ENCODE measurements around the gene CMTM3.
"Not testable (repeated sequence)": the region's sequence is repeated elsewhere in the genome, so short reads cannot be mapped to it uniquely, and the experiment has no call there.

The CMTM3 gene

GRCh38 chr16:66609139-66609510, 4.6 kb downstream of the CMTM3 start:
- no peak for DNase-seq (ENCODE audit: low spot score)

- no peak for DNase-seq (ENCODE audit: low spot score)
Observed at GRCh38 chr16:66610111-66610820, 5.8 kb downstream of the CMTM3 start.

DNA sequence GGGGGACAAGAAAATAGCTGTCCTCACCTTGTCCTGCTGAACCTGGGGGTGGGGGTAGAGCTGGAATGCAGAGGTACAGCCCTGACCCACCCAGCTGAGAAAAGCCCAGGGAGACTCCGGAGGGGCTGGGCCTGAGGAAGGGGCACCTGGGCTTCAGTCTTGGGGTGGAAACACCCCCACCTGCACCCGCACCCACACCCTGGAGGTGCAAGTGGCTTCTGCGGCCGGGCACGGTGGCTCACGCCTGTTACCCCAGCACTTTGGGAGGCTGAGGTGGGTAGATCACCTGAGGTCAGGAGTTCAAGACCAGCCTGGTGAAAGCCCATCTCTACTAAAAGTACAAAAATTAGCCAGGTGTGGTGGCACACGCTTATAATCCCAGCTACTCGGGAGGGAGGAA, 7.4 kb downstream of the CMTM3 start:
- not testable (repeated sequence) for DNase-seq (ENCODE audit: low spot score)

DNA sequence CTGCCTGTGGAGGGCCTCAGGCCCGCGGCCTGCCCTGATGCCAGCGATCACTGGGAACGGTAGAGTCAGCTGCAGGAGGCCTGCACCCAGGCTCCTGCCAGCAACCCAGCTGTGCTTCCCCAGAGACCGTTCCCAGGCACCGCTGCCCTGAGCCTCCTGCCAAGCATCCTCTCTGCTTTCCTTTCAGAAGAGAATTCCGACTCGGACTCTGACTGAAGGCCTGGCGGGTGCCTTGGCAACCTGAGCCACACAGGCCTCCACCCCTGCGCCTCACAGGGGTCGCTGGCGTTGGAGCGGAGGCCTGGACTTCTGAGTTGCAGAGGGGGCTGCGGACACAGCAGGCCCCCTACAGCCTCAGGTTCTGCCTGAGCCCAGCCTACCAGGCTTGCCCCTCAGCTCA, 7.9 kb downstream of the CMTM3 start:
- DNase-seq (ENCODE audit: low spot score), result no peak

DNA sequence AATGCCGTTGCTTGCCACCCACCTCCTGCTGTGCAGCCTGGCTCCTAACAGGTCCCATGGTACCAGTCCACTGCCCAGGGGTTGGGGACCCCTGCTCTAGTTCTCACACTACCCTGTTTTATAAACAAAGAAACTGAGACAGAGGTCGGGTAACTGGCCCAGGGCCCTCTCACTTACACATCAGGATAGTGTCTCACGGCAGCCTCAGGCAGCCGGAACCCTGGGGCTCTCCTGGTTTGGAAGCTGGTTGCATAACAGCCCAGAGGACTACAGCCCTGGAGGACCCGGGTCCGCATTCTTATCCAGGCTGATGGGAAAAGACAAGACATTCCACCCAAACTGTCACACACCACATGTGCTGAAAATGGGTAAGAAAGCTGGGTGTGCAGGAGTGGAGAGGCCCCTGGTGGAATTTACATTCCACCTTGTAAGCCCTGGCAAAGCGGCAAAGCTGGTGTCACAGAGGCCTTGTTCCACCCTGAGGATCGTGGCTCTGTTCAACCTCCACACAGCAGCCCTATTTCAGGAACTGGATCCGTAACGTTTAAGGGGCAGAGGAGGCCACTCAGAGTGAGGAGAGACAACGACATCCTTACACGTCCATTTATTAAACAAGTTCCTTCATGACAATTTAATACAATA, 9.8 kb downstream of the CMTM3 start:
- no peak for DNase-seq (ENCODE audit: low spot score)

DNA sequence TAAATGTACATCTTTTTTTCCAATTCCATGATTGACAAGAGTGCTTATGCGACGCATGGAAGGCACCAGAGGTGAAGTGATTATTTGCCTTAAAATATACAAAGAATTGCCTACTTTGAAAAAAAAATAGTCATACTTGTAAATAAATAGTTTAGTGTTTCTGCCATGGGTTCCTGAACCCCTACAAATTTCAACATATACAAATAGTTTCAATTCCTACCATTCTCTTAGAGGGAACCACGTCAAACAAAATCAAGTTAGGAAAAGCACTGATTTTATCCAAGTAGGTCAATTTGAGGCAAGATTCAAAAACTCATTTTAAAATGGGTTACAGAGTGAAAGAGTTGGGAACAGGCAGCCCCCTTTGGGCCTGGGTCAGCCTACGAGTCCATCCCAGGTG, 11.7 kb downstream of the CMTM3 start:
- no peak for DNase-seq (ENCODE audit: low spot score)

DNA sequence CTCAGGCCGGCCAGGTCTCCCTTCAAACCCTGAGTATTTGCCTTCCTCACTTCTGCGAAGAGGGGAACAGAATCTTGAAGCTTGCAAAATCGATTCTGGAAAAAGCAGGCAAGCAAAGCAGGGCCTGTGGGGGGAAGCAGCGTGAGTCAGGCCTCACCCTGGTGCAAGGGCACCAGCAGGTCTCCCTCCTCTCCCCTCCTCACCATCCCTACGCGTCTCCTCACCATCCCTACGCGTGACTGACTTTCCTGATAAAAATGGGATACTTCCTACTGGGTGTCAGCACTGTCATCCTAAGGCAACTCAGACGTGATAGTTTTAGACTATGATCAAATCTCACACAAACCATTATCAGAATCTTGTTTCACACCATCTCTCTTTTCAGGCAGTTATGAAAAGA, 12.1 kb downstream of the CMTM3 start:
- DNase-seq (ENCODE audit: low spot score), result no peak

DNA sequence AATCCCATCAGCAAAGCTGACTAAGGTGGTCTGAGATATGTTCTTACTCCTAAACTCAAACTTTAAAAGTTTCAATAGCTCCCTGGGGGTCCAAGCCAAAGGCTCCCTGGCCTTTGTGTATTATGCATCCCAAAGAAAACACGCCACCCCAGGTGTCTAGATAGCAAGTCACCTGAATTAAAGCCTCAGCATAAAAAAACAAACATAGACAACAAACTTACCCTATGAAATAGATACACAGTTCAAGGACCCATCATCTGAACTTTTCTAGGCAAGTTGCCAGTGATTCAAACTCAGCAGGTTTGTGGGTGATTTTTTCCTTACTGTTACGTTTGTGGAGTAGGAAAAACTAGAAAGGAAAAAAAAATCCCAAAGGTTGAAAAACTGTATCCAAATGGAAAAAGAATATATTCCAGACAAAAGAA, 12.5 kb downstream of the CMTM3 start:
- no peak for DNase-seq (ENCODE audit: low spot score)

- no peak for DNase-seq (ENCODE audit: low spot score)
Observed at GRCh38 chr16:66617728-66618127, 13.2 kb downstream of the CMTM3 start.

GRCh38 chr16:66618588-66619375, 14.3 kb downstream of the CMTM3 start:
- no peak for DNase-seq (ENCODE audit: low spot score)

- DNase-seq (ENCODE audit: low spot score), result no peak
Observed at GRCh38 chr16:66619534-66620428, 15.3 kb downstream of the CMTM3 start.

- no peak for DNase-seq (ENCODE audit: low spot score)
Observed at GRCh38 chr16:66620429-66620795, 15.9 kb downstream of the CMTM3 start.

DNA sequence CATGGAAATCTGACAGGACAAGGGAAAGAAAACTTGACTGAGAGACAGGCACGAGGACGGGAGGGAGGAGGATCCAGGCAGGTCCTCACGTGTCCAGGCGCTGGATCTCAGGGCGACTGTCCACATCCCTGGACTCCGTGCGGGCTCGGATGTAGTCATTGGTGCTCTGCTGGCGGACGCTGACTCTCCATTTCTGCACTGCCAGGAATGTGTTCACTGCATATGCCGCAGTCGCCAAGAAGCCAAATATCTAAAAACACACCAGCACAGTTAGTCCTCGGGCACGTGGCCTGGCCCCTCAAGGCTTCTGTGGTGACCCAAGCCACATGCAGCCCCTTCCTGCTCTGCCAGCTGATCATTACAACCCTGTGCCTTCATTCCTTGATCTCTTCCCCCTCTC, 17.5 kb downstream of the CMTM3 start:
- no peak for DNase-seq (ENCODE audit: low spot score)

- DNase-seq (ENCODE audit: low spot score), result no peak
Observed at GRCh38 chr16:66622863-66623262, 18.4 kb downstream of the CMTM3 start.

DNA sequence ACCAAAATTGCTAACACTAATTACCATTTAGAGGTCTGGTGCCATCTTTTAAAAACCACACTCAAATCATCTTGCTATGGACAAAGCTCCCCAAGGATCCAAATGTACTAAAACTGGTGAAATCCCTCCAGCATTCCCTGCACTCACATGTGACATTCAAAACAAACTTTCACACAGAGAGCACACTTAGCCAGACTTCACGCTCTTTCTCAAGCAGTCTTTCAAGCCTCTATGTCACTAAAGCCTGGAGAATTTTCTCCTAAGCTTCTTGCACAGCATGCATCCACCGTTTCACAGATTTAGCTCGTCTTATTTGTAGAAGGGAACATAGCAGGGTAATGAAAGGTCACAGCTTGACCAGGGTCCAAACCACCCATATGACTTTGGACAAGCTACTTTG, 19.3 kb downstream of the CMTM3 start:
- no peak for DNase-seq (ENCODE audit: low spot score)

GRCh38 chr16:66627611-66628378, 23.3 kb downstream of the CMTM3 start:
- DNase-seq (ENCODE audit: low spot score), result not testable (repeated sequence)

DNA sequence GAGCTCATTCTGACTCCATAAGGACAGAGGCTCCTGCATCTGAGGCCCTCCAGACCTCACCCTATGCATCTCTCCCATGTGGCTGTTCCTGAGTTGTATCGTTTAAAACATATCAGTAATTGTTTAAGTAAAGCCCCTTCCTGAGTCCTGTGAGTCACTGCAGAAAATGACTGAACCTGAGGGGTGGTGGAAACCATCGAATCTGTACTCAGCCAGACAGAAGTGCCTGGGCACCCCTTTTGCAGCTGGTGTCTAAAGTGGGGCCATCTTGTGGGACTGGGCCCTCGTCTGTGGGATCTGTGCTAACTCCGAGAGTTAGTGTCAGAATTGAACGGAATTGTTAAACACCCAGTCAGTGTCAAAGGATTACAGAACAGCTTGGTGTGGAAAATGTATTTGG, 25.4 kb downstream of the CMTM3 start:
- no peak for DNase-seq (ENCODE audit: low spot score)

GRCh38 chr16:66630561-66631260, 26.2 kb downstream of the CMTM3 start:
- not testable (repeated sequence) for DNase-seq (ENCODE audit: low spot score)

DNA sequence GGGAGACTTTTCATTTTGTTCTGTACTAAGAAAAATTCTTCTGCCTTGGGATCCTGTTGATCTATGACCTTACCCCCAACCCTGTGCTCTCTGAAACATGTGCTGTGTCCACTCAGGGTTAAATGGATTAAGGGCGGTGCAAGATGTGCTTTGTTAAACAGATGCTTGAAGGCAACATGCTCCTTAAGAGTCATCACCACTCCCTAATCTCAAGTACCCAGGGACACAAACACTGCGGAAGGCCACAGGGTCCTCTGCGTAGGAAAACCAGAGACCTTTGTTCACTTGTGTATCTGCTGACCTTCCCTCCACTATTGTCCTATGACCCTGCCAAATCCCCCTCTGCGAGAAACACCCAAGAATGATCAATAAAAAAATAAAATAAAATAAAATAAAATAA, 27.1 kb downstream of the CMTM3 start:
- not testable (repeated sequence) for DNase-seq (ENCODE audit: low spot score)

- DNase-seq (ENCODE audit: low spot score), result no peak
Observed at GRCh38 chr16:66634527-66635196, 30.2 kb downstream of the CMTM3 start.
